Endodermal cell (in vitro differentiated cells): ENCODE measurements around the gene UBE2V1. TPM values are rescaled to one million over a fixed set of nuclear protein-coding genes. Genes with fewer than 3 reads are reported as not detected.
"Not testable (repeated sequence)": the region's sequence is repeated elsewhere in the genome, so short reads cannot be mapped to it uniquely, and the experiment has no call there.

Experiments
- DNase-seq: peaks from one replicate; pipeline ENCODE4 v3.0.0-alpha.2; 2017
- H3K27ac ChIP-seq: 2 replicates; pipeline ENCODE4 v1.5.1; 2013; ENCODE audit warnings: mild to moderate bottlenecking, low read depth, low read length, moderate library complexity
- H3K27me3 ChIP-seq: 2 replicates; pipeline ENCODE4 v1.6.1; 2013; ENCODE audit warnings: mild to moderate bottlenecking, low read length, moderate library complexity; ENCODE audit not compliant: insufficient read depth, control insufficient read depth, poor library complexity, severe bottlenecking
- H3K36me3 ChIP-seq: 2 replicates; pipeline ENCODE4 v1.7.0; 2013; ENCODE audit warnings: mild to moderate bottlenecking, low read length, moderate library complexity; ENCODE audit not compliant: control insufficient read depth, insufficient read depth
- H3K4me1 ChIP-seq: one replicate; pipeline ENCODE4 v1.7.0; 2013; ENCODE audit warnings: low read length; ENCODE audit not compliant: control insufficient read depth, insufficient read depth
- H3K4me3 ChIP-seq: 2 replicates; pipeline ENCODE4 v1.5.1; 2013; ENCODE audit warnings: mild to moderate bottlenecking, low read length, moderate library complexity
- H3K9ac ChIP-seq: 2 replicates; pipeline ENCODE4 v1.6.1; 2013; ENCODE audit warnings: mild to moderate bottlenecking, low read length, moderate library complexity; ENCODE audit not compliant: poor library complexity, severe bottlenecking; ENCODE audit errors: extremely low read depth
- H3K9me3 ChIP-seq: 2 replicates; pipeline ENCODE4 v1.6.1; 2013; ENCODE audit warnings: mild to moderate bottlenecking, low read length, moderate library complexity; ENCODE audit not compliant: control insufficient read depth
- H3K27ac Mint-ChIP-seq: 2 replicates; pipeline ENCODE4 v1.8.0; 2020; ENCODE audit warnings: mixed read lengths
- H3K27me3 Mint-ChIP-seq: 2 replicates; pipeline ENCODE4 v1.8.0; 2021; ENCODE audit warnings: mild to moderate bottlenecking, mixed read lengths; ENCODE audit not compliant: insufficient read depth
- H3K36me3 Mint-ChIP-seq: 2 replicates; pipeline ENCODE4 v1.8.0; 2020; ENCODE audit warnings: low read depth, mixed read lengths
- H3K4me1 Mint-ChIP-seq: 2 replicates; pipeline ENCODE4 v1.8.0; 2020; ENCODE audit warnings: mixed read lengths
- H3K4me3 Mint-ChIP-seq: 2 replicates; pipeline ENCODE4 v1.8.0; 2020; ENCODE audit warnings: mild to moderate bottlenecking, moderate library complexity, mixed read lengths
- H3K9me3 Mint-ChIP-seq: 2 replicates; pipeline ENCODE4 v1.8.0; 2020; ENCODE audit warnings: mild to moderate bottlenecking, mixed read lengths
- WGBS, 2 experiments: methylation state at CpG; one replicate each; pipeline versions ENCODE4 v1.1.5 to v1.1.7; 2013; ENCODE audit warnings: missing lambda C conversion rate in 2 of 2, mixed read lengths in 1 of 2; ENCODE audit not compliant: insufficient coverage in 1 of 2, insufficient read length in 1 of 2; 5-methylcytosine and 5-hydroxymethylcytosine counted together
- total RNA-seq, 2 donors: library from RNA; stranded (reverse); fragmentation: NEBNext Ultra II Directional in 1 of 2; extraction: Animal tissue kit (Norgen Biotek cat#: 25700) in 1 of 2; gene quantifications; 2 replicates in 1 of 2; 3 replicates in 1 of 2; pipeline ENCODE4 v1.2.1, GENCODE V29; 2021
- TF ChIP-seq, protein P1 (sequence below): fragments of 200-600 bp; sonication (generic); conservative IDR thresholded peaks from 2 replicates; pipeline ENCODE4 v1.5.0; 2021; ENCODE audit warnings: antibody characterized with exemption, mild to moderate bottlenecking

The UBE2V1 gene
- total RNA-seq, 2 donors from 2014 or later, result 165 to 168 TPM

DNA sequence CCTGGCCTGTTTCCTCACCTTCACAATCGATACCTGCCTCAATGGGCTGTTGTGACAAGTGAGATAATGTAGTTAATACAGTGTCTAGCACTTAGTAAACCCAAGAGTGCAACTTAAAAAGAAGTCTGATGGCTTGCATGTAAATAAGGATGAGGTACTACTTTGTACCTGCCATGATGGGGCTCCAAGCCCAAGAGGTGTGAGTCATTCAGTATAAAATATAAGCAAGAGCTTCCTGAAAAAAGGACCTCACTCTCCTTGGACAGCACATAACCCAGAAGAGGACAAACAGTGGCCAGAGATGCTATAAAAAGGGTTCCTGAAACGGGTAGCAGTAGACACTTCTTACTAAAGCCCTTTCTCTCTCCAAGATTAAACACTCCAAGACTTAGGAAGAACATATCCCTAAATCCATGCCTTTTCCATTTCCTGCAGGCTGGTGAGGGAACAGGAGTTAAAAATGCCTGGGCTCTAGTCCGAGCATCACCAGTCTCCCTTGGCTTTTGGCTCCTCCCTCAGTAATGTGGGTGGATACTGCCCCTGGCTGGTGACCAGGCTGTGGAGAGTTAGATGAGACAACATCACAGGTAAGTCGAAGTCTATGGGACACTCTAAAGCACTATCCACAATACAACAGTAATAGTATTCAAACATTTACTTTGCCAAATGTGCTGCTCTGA, 4.3 kb downstream of the UBE2V1 start:
- WGBS, 2 experiments, result 78 to 80% methylated on average over 1 to 4 of the region's 4 CpGs
- H3K4me1 Mint-ChIP-seq, result peaks cover 34% of the 10 kb centered on the region
- Histone ChIP-seq H3K9me3 (no peaks in the 10 kb centered on the region), H3K36me3 (peaks cover 15% of the 10 kb centered on the region), H3K4me3 (no peak overlapping the region), H3K27me3 (no peaks in the 10 kb centered on the region), H3K4me1 (peaks cover 1% of the 10 kb centered on the region), H3K9ac (no peak overlapping the region), H3K27ac (no peak overlapping the region)
- no peaks in the 10 kb centered on the region for H3K27me3 Mint-ChIP-seq
- peak overlapping the region; percentile 18 for H3K27ac Mint-ChIP-seq
- H3K4me3 Mint-ChIP-seq, result no peak overlapping the region
- H3K36me3 Mint-ChIP-seq, result peaks cover 32% of the 10 kb centered on the region
- no peaks in the 10 kb centered on the region for H3K9me3 Mint-ChIP-seq
- DNase-seq, result no peak
- TF ChIP-seq, protein P1, sequence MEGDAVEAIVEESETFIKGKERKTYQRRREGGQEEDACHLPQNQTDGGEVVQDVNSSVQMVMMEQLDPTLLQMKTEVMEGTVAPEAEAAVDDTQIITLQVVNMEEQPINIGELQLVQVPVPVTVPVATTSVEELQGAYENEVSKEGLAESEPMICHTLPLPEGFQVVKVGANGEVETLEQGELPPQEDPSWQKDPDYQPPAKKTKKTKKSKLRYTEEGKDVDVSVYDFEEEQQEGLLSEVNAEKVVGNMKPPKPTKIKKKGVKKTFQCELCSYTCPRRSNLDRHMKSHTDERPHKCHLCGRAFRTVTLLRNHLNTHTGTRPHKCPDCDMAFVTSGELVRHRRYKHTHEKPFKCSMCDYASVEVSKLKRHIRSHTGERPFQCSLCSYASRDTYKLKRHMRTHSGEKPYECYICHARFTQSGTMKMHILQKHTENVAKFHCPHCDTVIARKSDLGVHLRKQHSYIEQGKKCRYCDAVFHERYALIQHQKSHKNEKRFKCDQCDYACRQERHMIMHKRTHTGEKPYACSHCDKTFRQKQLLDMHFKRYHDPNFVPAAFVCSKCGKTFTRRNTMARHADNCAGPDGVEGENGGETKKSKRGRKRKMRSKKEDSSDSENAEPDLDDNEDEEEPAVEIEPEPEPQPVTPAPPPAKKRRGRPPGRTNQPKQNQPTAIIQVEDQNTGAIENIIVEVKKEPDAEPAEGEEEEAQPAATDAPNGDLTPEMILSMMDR, result no peak

DNA sequence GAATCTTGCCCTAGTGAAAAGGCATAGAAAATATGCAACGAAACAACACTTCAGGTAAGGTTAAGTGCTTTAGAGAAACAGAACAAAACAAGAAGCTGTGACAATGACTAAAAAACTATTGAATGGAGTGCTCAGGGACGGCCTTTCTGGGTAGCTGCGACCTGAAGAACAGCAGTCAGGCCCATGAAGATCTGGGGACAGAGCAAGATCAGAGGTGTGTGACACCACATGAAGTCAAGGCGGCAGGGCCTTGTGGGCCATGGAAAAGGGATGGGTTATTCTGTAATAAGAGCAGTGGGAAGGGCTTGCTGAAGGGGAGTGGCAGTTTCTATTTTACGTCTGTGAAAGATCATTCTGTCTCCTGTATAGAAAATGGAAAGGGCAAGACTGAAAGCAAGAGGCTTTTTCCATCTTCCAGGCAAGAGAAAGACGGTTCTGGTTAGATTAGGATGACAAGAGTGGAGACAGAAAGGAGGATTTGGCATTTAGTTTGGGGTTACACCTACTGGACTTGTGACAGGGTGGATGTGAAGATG, 5.1 kb downstream of the UBE2V1 start:
- no peak overlapping the region for H3K4me3 ChIP-seq
- peaks cover 15% of the 10 kb centered on the region for H3K36me3 ChIP-seq
- H3K4me3 Mint-ChIP-seq, result no peak overlapping the region
- no peak overlapping the region for H3K27ac ChIP-seq
- H3K27ac Mint-ChIP-seq, result no peak overlapping the region
- no peaks in the 10 kb centered on the region for H3K27me3 Mint-ChIP-seq
- WGBS, 2 experiments, result 90 to 92% methylated on average over 5 to 6 of the region's 6 CpGs
- no peaks in the 10 kb centered on the region for H3K27me3 ChIP-seq
- peaks cover 30% of the 10 kb centered on the region for H3K4me1 Mint-ChIP-seq
- DNase-seq, result no peak
- no peak overlapping the region for H3K9ac ChIP-seq
- no peaks in the 10 kb centered on the region for H3K9me3 ChIP-seq
- H3K36me3 Mint-ChIP-seq, result peaks cover 34% of the 10 kb centered on the region
- TF ChIP-seq, protein P1, result no peak
- H3K4me1 ChIP-seq, result no peaks in the 10 kb centered on the region
- H3K9me3 Mint-ChIP-seq, result no peaks in the 10 kb centered on the region

DNA sequence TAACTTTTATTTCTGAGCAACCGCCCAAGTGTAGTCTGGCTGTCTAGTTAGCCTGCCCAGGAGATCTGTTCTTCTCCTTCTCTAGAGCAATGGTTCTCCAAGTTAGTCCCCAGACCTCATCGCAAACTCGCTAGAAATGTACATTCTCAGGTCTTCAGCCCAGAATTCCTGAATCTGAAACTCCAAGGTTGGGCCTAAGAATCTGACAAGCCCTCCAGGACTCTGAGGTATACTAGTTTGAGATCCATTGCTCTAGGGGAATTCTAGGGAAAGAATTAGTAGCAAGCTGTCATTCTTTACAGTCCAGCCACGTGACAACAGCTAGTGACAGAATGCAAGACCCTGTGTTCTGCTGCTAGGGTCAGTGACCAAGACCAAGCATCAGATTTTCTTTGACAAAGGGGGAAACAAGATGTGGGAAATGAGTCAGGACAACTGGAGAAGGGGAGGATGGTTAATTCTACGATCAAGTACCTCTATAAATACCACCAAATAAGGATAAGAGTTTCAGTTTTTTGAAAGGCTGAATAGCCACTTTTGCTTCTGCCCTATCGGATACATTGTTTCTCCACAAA, 5.8 kb downstream of the UBE2V1 start:
- peaks cover 27% of the 10 kb centered on the region for H3K4me1 Mint-ChIP-seq

DNA sequence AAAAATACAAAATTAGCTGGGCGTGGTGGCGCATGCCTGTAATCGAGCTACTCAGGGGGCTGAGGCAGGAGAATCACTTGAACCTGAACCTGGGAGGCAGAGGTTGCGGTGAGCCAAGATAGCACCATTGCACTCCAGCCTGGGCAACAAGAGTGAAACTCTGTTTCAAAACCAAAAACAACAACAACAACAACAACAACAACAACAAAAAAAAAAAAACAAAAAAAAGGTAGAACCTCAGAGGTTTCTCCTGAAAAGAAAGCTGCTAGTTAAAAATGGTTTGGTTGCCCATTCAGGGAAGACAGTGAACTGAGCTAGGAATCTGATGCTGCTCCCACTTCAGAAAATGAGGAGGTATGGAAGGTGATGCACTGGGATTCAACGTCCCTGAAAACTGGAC, 6.3 kb downstream of the UBE2V1 start:
- not testable (repeated sequence) for H3K4me1 ChIP-seq, H3K27ac Mint-ChIP-seq, H3K9me3 ChIP-seq, H3K27me3 ChIP-seq, H3K4me3 ChIP-seq, H3K4me3 Mint-ChIP-seq, H3K27ac ChIP-seq, H3K27me3 Mint-ChIP-seq, H3K9ac ChIP-seq, DNase-seq, H3K9me3 Mint-ChIP-seq
- H3K4me1 Mint-ChIP-seq, result peaks cover 27% of the 10 kb centered on the region
- H3K36me3 ChIP-seq, result peaks cover 15% of the 10 kb centered on the region
- WGBS, 2 experiments, result 97 to 100% methylated on average over 3 to 5 of the region's 5 CpGs
- peaks cover 37% of the 10 kb centered on the region for H3K36me3 Mint-ChIP-seq

More for the DNA sequence above, 5.8 kb downstream of the UBE2V1 start:
- Histone ChIP-seq H3K27ac (no peak overlapping the region), H3K27me3 (no peaks in the 10 kb centered on the region), H3K4me3 (no peak overlapping the region), H3K36me3 (peaks cover 15% of the 10 kb centered on the region), H3K4me1 (no peaks in the 10 kb centered on the region), H3K9ac (no peak overlapping the region), H3K9me3 (no peaks in the 10 kb centered on the region)
- H3K27me3 Mint-ChIP-seq, result no peaks in the 10 kb centered on the region
- peaks cover 37% of the 10 kb centered on the region for H3K36me3 Mint-ChIP-seq
- no peak overlapping the region for H3K4me3 Mint-ChIP-seq
- H3K27ac Mint-ChIP-seq, result peak overlapping the region; percentile 71
- no peak for DNase-seq
- WGBS, 2 experiments, result 93 to 96% methylated on average over 5 to 6 of the region's 6 CpGs
- no peaks in the 10 kb centered on the region for H3K9me3 Mint-ChIP-seq
- TF ChIP-seq, protein P1, result no peak

DNA sequence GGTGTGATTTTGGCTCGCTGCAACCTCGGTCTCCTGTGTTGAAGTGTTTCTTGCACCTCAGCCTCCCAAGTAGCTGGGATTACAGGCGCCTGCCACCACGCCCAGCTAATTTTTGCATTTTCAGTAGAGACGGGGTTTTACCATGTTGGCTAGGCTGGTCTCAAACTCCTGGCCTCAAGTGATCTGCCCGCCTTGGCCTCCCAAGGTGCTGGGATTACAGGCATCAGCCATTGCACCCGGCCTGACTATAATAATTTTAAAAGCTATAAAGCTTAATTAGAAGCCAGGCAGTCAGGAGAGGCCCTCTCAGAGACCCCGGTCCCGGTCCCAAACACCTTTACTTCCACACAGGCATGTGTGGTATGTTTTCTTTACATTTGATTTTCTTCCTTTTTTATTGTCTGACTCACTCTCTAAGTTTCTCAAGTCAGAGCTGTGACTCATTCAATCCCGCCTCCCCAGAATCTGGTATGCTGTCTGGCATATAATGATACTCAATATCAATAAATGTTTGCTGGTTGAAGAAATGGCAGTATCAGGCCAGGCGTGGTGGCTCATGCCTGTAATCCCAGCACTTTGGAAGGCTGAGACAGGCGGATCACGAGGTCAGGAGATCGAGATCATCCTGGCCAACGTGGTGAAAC, 9.4 kb downstream of the UBE2V1 start:
- H3K27me3 Mint-ChIP-seq, H3K36me3 ChIP-seq, H3K27ac ChIP-seq, H3K9ac ChIP-seq, DNase-seq, H3K4me1 ChIP-seq, H3K9me3 ChIP-seq, H3K4me3 Mint-ChIP-seq, H3K27me3 ChIP-seq, H3K4me3 ChIP-seq, H3K9me3 Mint-ChIP-seq: not testable (repeated sequence)
- WGBS, 2 experiments, result 95 to 100% methylated on average over 6 to 15 of the region's 15 CpGs
- Mint-ChIP-seq H3K27ac (peak overlapping the region; percentile 23), H3K36me3 (peaks cover 17% of the 10 kb centered on the region), H3K4me1 (peaks cover 18% of the 10 kb centered on the region)
